A673 (cell line): ENCODE measurements around the gene C4A.

Experiments used
- CTCF ChIP-seq: fragments of 300-800, 200-600 bp; sonication (generic); conservative IDR thresholded peaks from 2 replicates; pipeline ENCODE4 v1.5.1; 2017; ENCODE audit warnings: low read depth, mild to moderate bottlenecking, antibody characterized with exemption, low read length, moderate library complexity, mixed read lengths
- EZH2 ChIP-seq: fragments of 200-600 bp; sonication (generic); IDR thresholded peaks from 2 replicates; pipeline ENCODE4 v1.6.1; 2017; ENCODE audit warnings: borderline replicate concordance, low read depth, mild to moderate bottlenecking, mixed read lengths, antibody characterized with exemption, low read length; ENCODE audit not compliant: poor library complexity, severe bottlenecking

DNA sequence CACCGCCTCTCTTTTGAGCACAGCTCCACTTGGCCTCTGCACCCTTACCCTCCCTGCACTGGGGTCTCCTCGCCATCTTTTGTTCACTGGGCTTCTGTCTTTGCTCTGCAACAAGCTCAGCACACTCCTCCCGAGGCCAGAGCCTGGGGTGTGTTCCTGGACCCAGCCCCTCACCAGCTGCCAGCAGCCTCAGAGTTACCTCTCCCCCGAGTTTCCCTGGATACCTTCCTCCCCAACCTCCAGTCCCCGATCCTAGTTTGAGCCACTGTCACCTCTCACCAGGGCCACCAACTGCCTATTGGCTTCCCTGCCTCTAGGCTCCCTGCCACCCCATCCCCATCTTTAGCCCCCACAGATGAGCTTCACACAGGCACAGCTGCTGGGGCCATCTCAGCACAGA lies 68.7 kb downstream of the C4A start:
- TF ChIP-seq EZH2 = no peak
- no peak for TF ChIP-seq CTCF
